HG03520 (cell line): ENCODE results near the gene BBS4.
"Not testable (repeated sequence)": the region's sequence is repeated elsewhere in the genome, so short reads cannot be mapped to it uniquely, and the experiment has no call there.

Source experiments
- ATAC-seq: cut with Tn5 transposase; IDR thresholded peaks from one replicate; pipeline ENCODE4 v1.9.1; 2021; ENCODE audit warnings: mild to moderate bottlenecking, moderate library complexity; ENCODE audit not compliant: unreplicated experiment

BBS4 gene

GRCh38 chr15:72690938-72691337, 4.9 kb downstream of the BBS4 start:
- ATAC-seq, result no peak

- ATAC-seq, result no peak
Measured at GRCh38 chr15:72698938-72699337, 12.9 kb downstream of the BBS4 start.

- ATAC-seq, result no peak
Measured at GRCh38 chr15:72700076-72700475, 14.1 kb downstream of the BBS4 start.

GRCh38 chr15:72706266-72706665, 20.3 kb downstream of the BBS4 start:
- ATAC-seq, result no peak

GRCh38 chr15:72708551-72709303, 22.7 kb downstream of the BBS4 start:
- ATAC-seq, result not testable (repeated sequence)

GRCh38 chr15:72722071-72722696, 36.2 kb downstream of the BBS4 start:
- no peak for ATAC-seq

- no peak for ATAC-seq
Measured at GRCh38 chr15:72724028-72724427, 38.0 kb downstream of the BBS4 start.

- ATAC-seq, result no peak
Measured at GRCh38 chr15:72725446-72725845, 39.4 kb downstream of the BBS4 start.

- ATAC-seq, result not testable (repeated sequence)
Measured at GRCh38 chr15:72725851-72726250, 39.8 kb downstream of the BBS4 start.

GRCh38 chr15:72727154-72727553, 41.1 kb downstream of the BBS4 start:
- ATAC-seq, result no peak

- ATAC-seq, result not testable (repeated sequence)
Measured at GRCh38 chr15:72728249-72728648, 42.2 kb downstream of the BBS4 start.

GRCh38 chr15:72728821-72729220, 42.8 kb downstream of the BBS4 start:
- ATAC-seq, result no peak

GRCh38 chr15:72732086-72732485, 46.1 kb downstream of the BBS4 start:
- no peak for ATAC-seq

- ATAC-seq, result no peak
Measured at GRCh38 chr15:72732516-72732915, 46.5 kb downstream of the BBS4 start.

GRCh38 chr15:72733941-72734738, 48.1 kb downstream of the BBS4 start:
- no peak for ATAC-seq

GRCh38 chr15:72735111-72735510, 49.1 kb downstream of the BBS4 start:
- no peak for ATAC-seq

GRCh38 chr15:72737061-72737460, 51.1 kb downstream of the BBS4 start:
- ATAC-seq, result no peak

GRCh38 chr15:72737723-72738122, 51.7 kb downstream of the BBS4 start:
- no peak for ATAC-seq

- peak; percentile 74 for ATAC-seq
Measured at GRCh38 chr15:72740219-72740618, 54.2 kb downstream of the BBS4 start.

GRCh38 chr15:72749700-72750099, 63.7 kb downstream of the BBS4 start:
- ATAC-seq, result no peak

- no peak for ATAC-seq
Measured at GRCh38 chr15:72751751-72752455, 65.9 kb downstream of the BBS4 start.
